HG03439 (cell line): ENCODE measurements around the gene CACNB4.
"Not testable (repeated sequence)": the region's sequence is repeated elsewhere in the genome, so short reads cannot be mapped to it uniquely, and the experiment has no call there.

ENCODE experiments used
- ATAC-seq: cut with Tn5 transposase; IDR thresholded peaks from one replicate; pipeline ENCODE4 v1.9.1; 2021; ENCODE audit warnings: mild to moderate bottlenecking, moderate library complexity; ENCODE audit not compliant: unreplicated experiment

Gene CACNB4

GRCh38 chr2:152024477-152024876 is 74.4 kb downstream of the CACNB4 start:
- no peak for ATAC-seq

- no peak for ATAC-seq
Observed at GRCh38 chr2:152022090-152022489, 76.8 kb downstream of the CACNB4 start.

GRCh38 chr2:152021001-152021400 is 77.8 kb downstream of the CACNB4 start:
- not testable (repeated sequence) for ATAC-seq

- ATAC-seq: no peak
Observed at GRCh38 chr2:152019732-152020131, 79.1 kb downstream of the CACNB4 start.

- ATAC-seq: no peak
Observed at GRCh38 chr2:152016181-152017120, 82.4 kb downstream of the CACNB4 start.

GRCh38 chr2:152015552-152015951 is 83.3 kb downstream of the CACNB4 start:
- ATAC-seq: no peak

GRCh38 chr2:152012697-152013096 is 86.1 kb downstream of the CACNB4 start:
- no peak for ATAC-seq

- no peak for ATAC-seq
Observed at GRCh38 chr2:152011724-152012123, 87.1 kb downstream of the CACNB4 start.

GRCh38 chr2:152005607-152006006 is 93.2 kb downstream of the CACNB4 start:
- ATAC-seq: no peak

GRCh38 chr2:152003283-152003682 is 95.6 kb downstream of the CACNB4 start:
- not testable (repeated sequence) for ATAC-seq

- ATAC-seq: no peak
Observed at GRCh38 chr2:151999053-151999452, 99.8 kb downstream of the CACNB4 start.

GRCh38 chr2:151996243-151997003 is 102.4 kb downstream of the CACNB4 start:
- ATAC-seq: no peak

GRCh38 chr2:151995161-151995557 is 103.7 kb downstream of the CACNB4 start:
- no peak for ATAC-seq

- not testable (repeated sequence) for ATAC-seq
Observed at GRCh38 chr2:151994178-151994577, 104.7 kb downstream of the CACNB4 start.

GRCh38 chr2:151991010-151991409 is 107.8 kb downstream of the CACNB4 start:
- ATAC-seq: no peak

GRCh38 chr2:151989378-151989777 is 109.5 kb downstream of the CACNB4 start:
- ATAC-seq: no peak

GRCh38 chr2:151987484-151987883 is 111.4 kb downstream of the CACNB4 start:
- ATAC-seq: no peak

GRCh38 chr2:151984424-151985083 is 114.3 kb downstream of the CACNB4 start:
- no peak for ATAC-seq

GRCh38 chr2:151983221-151983620 is 115.6 kb downstream of the CACNB4 start:
- ATAC-seq: no peak

GRCh38 chr2:151981886-151982285 is 117.0 kb downstream of the CACNB4 start:
- ATAC-seq: no peak

- ATAC-seq: no peak
Observed at GRCh38 chr2:151979694-151980093, 119.2 kb downstream of the CACNB4 start.
